ENCODE data around the gene COP1.

DNA sequence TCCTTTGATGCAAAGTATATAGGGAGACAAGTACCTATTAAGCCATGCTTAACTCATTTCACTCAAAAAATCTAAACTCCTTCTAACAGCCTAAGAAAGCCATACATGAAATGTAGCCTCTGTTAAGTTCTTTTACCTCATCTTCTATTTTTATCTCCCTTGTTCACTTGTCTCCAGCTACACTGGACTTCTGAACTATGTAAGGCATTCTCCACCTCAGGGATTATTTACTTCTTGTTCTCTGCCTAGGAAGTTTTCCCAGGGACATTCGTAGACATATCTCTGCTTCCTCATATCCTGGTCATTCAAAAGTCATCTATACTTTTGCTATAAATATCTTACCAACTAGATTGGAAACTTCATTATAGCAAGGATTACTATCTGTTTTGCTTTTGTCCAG is 96.9 kb downstream of the COP1 start:
- TF ChIP-seq GATA2 (IDR thresholded peaks at IDR 0.05; ENCODE audit: low read depth, low read length) (no peak), GATA3 (IDR thresholded peaks at IDR 0.05; ENCODE audit: low read depth, low read length) (no peak)
